GM18526 (cell line): ENCODE results near the gene MPZL3.

Source experiments
- POLR2A ChIP-seq: IDR thresholded peaks from 3 replicates; pipeline ENCODE4 v1.6.1; 2011; ENCODE audit not compliant: insufficient read length; ENCODE audit errors: extremely low read depth

Gene MPZL3, protein sequence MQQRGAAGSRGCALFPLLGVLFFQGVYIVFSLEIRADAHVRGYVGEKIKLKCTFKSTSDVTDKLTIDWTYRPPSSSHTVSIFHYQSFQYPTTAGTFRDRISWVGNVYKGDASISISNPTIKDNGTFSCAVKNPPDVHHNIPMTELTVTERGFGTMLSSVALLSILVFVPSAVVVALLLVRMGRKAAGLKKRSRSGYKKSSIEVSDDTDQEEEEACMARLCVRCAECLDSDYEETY

DNA sequence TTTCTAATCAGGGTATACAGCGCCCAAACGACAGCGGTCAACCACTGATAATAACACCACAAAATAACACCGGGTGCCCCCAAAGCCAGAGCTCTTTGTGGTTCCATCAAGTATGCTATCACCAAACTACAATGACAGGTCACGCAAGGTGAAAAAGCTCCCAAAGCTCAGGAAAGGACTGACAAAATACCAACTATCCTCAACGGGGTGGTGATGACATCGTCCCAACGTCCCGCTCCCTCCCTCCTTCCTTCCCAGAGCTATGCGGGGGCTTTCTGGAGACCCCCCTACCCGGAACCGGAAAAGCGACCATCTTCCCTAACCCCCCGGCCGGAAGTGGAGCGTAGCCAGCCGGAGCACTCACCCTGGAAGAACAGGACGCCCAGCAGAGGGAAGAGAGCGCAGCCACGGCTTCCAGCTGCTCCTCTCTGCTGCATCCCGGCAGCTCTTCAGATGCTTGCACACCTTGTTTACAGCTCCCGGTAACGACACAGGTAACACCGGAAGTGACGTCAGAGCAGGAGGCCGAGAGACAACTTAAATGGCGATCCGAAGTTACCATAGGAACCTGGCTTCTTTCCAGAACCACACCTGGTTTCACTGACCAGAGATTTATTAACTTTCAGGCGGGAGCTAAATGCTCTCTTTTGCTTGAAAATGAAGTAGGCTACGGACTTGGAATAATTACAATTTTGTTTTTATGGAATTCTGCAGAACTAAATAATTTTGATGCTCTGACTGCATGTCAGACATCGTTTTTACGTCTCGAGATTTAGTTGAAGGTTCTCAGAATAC, at the start of gene MPZL3:
Gene MPZL3, minus strand, starts transcription at position 508 of the 795 bp plus-strand sequence. Its CDS starts 71 bp downstream, at position 437.
- TF ChIP-seq POLR2A, result peak; percentile 43

DNA sequence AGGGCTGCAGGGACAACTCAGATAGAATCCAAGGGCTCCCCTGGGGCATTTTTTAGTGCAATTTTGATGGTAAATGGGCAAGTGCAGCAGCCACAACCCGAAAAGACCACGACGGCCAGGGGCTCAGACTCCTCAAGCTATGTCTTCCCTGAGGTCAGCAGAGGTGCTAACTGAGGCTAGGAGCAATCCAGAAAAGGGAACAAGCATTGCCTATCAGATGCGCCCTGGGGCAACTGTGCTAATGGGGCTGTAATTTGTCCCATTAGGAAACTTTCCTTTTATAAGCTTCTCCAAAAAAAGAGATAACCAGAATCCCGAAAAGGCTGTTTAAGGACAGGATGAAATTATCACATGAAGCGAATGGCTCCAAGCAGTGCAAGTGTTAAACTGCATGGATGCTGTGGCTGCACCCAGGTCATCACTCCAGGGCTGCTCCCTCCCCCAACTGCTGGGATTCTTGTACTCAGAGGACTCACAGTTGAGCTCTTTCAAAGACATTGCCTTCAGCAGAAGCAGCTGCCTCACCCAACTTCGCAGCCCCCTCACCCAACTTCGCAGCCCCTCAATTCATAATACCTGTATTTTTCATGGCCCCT, 49.5 kb upstream of the MPZL3 start:
- no peak for TF ChIP-seq POLR2A

DNA sequence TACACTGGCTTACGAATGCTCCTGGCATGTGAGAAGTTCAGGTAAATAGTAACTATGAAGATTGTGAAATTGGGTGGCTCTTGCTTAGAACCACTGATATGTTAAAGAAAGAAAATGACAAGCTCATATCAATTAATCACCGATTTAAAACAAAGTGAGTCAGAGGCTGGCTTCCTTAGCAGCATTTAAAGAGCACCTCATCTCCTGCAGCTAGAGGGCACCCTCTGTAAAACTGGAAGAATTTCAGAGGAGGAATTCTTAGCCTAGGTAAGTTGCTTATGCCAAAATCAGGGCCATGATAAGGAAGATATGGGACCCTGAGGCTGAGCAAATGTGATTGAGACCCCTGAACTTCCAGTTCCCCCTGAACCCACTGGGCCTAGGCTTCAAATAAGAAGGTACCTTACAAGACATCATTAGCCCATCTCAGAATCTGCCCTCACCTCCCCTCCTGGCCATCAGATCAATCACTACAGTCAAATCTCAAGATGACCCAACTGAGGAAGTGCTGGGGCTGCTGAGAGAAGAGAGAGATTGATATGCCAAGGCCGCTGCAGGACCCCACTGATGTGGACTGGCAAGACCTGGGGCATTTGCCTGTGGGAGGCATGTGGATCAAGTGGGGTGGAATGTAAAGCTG, 43.8 kb upstream of the MPZL3 start:
- no peak for TF ChIP-seq POLR2A

DNA sequence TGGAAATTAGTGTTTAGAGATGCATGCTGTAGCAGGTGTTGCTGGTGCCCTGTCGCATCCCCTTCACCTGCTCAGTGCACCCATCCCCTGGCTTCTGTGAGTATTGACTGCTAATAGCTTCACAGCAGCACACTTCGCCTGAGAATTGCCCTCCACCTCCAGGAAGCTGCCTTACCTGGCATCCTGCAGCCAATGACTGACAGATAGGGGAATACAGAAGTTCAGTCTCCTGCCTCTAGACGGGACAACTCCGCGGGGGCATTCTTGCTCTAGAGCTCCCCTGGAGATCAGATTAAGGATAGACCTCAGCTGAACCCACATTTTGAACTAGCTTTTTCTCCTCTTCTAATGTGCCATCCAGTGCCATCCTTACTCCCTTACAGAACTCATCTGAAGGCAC, 43.0 kb upstream of the MPZL3 start:
- no peak for TF ChIP-seq POLR2A

DNA sequence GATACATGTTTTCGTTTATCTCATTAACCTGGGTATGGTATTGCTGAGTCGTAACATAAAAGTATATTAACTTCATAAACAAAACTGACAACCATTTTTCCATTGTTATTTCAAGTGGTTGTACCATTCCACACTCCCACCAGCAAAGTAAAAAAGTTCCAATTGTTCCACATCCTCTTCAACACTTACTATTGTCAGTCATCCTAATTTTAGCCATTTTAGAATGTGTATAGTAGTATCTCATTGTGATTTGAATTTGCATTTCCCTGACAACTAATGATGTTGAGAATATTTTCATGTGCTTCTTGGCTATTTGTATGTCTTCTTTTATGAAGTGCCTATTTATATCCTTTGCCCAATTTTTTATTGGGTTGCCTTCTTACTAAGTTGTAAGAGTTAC, 41.9 kb upstream of the MPZL3 start:
- TF ChIP-seq POLR2A, result no peak

DNA sequence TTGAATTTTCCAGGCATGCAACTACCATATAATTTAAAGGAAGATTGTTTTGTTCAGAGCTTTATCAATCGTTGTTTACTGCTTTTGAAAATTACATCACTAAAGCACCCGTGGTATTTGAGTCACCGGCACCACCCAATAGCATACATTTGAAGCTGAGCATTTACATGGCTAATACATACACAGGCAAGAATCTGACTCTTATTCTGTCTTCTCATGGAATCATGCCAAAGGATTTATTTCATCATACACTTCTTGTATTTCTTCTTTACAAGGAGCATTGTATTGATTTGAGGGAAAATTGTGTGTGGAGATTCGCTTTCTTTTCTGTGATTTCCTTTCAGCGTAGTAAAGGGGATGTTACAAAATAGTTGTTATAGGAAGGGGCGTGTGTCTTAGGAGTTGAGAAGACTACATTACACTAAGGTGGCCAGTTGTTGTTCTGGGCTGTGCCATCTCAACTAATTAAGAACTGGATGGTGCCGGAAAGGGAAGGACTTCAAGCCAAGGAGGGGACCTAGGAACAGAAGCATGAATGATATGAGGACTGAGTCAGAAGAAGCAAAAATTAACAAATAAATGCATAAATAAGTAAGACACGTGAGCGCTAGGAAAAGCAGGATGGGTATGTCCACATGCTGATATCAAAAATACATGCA, 39.4 kb upstream of the MPZL3 start:
- TF ChIP-seq POLR2A, result no peak

DNA sequence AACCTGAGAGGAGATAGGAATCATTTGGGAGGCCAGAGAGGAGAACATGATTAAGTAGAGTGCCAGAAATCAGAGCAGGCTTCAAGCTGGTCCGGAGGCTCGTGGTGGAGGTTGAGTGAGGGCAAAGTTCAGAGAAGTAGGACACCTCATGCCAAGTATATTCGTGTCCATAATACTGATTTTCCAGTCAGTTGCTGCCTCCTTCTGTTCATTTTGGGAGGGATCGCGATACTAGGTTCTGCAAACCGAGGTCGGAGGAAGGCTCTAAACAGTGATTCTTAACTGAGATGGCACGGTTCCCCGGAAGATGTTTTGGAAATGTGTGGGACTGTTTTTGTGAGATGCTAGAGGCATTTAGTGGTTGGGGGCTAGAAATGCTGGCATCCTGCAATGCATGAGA, 38.8 kb upstream of the MPZL3 start:
- no peak for TF ChIP-seq POLR2A

DNA sequence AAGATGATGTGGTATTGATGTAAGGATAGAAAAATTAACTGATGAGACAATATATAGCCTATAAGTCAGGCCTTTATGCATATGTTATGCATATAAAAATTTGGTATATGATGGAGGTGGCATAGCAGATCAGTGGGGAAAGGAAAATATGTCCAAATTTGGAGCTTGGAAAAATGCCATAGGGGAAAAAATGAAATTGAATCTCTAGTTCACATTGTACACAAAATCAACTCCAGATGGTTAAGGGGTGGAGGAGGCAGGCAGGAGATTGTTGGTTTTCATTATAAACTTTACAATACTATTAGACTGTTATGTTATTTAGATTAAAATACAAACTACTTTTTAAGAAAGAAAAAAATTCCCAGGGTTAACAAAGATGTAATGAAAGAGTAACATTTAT, 37.2 kb upstream of the MPZL3 start:
- TF ChIP-seq POLR2A, result no peak

DNA sequence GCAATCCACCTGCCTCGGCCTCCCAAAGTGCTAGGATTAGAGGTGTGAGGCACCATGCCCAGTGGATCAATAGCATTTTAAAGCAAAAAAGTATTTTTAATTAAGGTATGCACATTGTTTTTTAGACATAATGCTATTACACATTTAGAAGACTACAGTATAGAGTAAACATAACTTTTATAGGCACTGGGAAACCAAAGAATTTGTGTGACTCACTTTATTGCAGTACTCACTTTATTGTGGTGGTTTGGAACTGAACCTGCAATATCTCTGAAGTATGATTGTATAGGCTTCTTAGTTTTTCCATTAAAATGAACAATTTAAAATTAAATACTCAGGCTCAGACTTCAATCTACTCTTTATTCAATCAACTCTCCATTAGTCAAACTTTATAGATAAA, 34.8 kb upstream of the MPZL3 start:
- TF ChIP-seq POLR2A, result no peak

DNA sequence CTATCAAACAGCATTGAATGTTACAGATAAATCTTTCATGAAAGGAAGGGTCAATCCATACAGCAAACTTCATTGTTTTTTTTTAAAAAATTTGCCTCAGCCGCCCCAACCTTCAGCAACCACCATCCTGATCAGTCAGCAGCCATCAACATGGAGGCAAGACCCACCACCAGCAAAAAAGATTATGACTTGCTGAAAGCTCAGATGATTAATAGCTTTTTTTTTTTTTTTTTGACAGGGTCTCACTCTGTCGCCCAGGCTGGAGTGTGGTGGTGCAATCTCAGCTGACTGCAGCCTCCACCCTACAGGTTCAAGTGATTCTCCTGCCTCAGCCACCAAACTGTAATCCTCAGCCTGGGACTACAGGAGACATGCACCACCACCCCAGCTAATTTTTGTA, 34.4 kb upstream of the MPZL3 start:
- no peak for TF ChIP-seq POLR2A

DNA sequence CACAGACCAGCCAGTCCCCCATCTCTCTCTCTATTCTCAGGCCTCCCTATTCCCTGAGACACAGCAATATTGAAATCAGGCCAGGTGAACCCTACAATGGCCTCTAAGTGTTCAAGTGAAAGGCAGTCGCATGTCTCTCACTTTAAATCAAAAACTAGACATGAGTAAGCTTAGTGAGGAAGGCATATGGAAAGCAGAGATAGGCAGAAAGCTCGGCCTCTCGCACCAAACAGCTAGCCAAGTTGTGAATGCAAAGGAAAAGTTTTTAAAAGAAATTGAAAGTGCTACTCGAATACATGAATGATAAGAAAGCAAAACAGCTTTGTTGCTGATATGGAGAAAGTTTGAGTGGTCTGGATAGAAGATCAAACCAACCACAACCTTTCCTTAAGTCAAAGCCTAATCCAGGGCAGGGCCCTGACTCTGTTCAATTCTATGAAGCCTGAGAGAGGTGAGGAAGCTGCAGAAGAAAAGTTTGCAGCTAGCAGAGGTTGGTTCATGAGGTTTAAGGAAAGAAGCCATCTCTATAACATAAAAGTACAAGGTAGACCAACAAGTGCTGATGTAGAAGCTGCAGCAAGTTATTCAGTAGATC, 31.7 kb upstream of the MPZL3 start:
- TF ChIP-seq POLR2A, result no peak

DNA sequence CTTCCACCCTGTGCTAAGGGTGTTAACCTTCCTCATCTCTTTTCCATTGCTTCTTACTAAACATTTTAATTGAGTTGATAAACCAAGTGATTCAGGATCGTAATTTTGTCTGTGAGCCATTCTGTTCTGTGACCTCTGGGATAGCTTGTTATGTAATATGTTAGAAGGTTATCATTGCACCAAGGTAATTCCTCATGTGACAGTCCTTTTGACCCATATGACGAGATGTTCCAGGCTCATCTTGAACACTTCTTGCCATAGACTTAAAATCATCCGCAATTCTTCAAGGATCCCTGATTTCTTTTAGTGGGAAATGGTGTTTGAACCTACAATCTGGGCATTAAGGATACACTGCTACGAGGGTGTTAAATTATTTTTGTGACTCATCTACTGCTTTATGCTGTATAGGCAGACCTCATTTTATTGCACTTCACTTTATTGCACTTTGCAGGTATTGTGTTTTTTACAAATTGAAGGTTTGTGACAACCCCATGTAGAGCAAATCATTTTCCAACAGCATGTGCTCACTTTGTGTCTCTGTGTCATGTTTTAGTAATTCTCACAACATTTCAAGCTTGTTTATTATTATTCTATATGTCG, 31.0 kb upstream of the MPZL3 start:
- no peak for TF ChIP-seq POLR2A

DNA sequence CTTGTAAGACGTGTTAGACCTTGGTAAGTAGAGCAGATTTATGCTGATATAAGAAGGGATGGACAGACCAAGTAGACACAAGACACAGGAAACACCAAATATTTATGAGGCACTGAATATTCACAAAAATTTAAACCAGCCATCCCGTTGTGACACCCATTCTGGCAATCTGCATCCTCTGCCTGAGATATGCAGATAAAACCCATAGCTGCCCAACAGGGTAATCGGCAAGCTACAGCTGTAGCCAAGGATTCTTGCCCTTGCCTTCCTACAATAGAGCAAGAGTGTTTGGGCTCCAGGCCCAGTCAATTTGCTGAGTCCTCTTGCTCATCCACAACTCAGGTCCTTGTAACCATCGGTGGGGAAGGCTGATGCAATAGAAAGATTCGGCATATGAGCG, 30.4 kb upstream of the MPZL3 start:
- TF ChIP-seq POLR2A, result no peak

DNA sequence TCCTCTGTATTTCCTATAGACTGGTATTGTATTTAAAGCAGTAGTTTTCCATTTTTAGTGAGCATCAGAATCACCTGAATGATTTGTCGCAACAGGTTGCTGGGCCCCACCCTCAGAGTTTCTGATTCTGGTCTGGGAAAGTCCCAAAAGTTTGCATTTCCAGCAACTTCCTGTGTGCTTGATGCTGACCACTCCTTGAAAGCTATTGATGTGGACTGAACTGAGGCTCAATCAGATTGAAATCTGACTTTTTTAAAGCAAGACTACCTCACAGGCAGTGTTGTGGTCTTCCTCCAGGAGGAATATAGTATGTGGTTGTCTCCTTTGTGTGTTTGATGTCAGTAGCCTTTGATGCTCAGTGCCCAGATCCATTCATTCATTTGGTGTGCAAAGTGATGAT, 29.1 kb upstream of the MPZL3 start:
- no peak for TF ChIP-seq POLR2A

DNA sequence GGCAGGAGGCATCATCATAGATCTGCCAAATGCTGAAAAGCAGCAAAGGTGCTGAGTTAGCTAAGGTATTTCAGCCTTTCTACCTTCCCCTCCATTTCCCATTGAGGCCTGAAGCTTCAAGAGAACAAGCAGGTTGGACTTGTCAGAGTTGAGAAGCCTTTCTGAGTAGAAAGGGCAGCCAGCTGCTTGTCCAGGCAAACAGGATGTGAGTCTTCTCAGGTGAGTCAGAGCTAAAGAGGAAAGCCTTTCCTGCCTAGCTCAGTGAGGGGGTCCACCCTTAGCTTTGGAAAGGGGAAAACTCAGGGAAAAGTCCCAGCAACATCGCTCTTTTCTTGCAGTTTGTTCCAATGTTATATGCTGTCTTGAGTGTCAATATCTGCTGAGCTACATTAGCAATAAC, 25.1 kb upstream of the MPZL3 start:
- no peak for TF ChIP-seq POLR2A

DNA sequence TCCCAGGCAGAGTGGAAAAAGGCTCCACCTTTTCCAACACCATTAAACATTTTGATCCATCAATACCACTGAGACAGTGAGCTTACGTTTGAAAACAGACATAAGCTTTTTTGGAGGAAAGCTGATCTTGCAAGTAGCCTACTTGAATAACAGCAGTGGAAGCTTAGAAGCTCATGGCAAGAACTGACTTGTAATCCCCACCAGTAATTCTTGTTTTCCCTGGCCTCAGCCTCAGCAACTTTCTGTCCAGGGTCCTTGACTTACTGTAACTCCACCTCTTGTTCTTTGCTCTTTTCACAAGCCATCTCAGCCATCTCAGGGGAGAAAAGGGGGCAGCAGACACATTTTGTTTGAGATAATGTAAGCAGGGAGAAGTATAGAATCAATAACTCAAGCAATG, 24.3 kb upstream of the MPZL3 start:
- TF ChIP-seq POLR2A, result no peak
